ENCODE measurements around the gene WDR26. TPM values are rescaled to one million over a fixed set of nuclear protein-coding genes. Genes with fewer than 3 reads are reported as not detected.
A peak's percentile ranks its signal among the peaks of the same experiment; 100 is the strongest.

Gene WDR26
- total RNA-seq, 4 donors from 2014 or later = 61.5 to 78.7 (median 71.9) TPM

DNA sequence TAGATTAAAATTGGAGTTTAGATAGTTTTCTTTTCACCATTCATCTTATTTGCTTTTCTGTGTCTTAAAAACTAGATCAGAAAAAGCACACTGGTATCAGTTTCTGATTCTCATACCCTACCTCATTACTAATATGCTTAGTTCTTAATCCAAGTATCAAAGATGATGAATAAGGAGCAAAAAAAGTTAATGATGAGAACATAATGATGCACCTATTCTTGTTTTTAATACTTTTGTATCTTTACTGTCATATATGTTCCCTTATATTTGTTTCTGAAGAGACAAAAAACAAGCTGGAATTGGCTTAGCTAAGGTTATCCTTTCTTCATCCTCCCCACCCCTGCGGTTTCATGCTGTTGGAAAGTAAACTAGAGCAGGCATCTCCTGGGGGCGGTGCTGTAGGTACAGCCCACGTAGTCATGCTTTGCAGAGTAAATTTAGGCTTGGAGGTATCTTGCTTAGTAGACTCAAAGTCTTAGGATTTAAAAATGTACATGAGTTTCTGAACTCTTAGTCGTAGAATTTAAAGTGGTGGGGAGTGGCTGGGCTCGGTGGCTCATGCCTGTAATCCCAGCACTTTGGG is 61.5 kb downstream of the WDR26 start:
- 89 to 98% methylated on average over 5 of the region's 5 CpGs for WGBS, 2 donors
- Histone ChIP-seq H3K4me1 (no peaks in the 10 kb centered on the region), H3K9me3 (no peaks in the 10 kb centered on the region), H3K4me3 (no peak overlapping the region), H3K27me3 (no peaks in the 10 kb centered on the region), H3K36me3 (peaks cover 5 to 97% (median 24%) of the 10 kb centered on the region in 3 donors), H3K27ac (no peak overlapping the region)
- DNase-seq (ENCODE audit: low spot score in 2 of 2) = no peak
- TF ChIP-seq, protein P1, sequence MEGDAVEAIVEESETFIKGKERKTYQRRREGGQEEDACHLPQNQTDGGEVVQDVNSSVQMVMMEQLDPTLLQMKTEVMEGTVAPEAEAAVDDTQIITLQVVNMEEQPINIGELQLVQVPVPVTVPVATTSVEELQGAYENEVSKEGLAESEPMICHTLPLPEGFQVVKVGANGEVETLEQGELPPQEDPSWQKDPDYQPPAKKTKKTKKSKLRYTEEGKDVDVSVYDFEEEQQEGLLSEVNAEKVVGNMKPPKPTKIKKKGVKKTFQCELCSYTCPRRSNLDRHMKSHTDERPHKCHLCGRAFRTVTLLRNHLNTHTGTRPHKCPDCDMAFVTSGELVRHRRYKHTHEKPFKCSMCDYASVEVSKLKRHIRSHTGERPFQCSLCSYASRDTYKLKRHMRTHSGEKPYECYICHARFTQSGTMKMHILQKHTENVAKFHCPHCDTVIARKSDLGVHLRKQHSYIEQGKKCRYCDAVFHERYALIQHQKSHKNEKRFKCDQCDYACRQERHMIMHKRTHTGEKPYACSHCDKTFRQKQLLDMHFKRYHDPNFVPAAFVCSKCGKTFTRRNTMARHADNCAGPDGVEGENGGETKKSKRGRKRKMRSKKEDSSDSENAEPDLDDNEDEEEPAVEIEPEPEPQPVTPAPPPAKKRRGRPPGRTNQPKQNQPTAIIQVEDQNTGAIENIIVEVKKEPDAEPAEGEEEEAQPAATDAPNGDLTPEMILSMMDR (IDR thresholded peaks at IDR 0.05) = no peak
- no peak for TF ChIP-seq POLR2A (IDR thresholded peaks at IDR 0.05)
- no peak for TF ChIP-seq EP300 (IDR thresholded peaks at IDR 0.05)

DNA sequence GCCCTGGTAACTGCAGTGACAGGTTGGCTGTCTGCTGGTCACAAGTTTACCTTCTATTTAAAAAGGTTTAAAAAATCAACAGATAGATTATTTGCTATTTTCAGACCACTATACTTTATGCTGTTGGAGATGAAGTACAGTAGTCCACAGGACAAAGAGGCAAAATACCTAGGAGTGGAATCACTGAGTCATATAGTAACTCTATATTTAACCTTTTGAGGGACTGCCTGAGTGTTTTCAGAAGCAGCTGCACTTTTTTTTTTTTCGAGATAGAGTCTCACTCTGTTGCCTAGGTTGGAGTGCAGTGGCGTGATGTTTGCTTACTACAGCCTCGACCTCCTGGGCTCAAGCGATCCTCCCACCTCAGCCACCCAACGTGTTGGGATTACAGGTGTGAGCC is 66.2 kb downstream of the WDR26 start:
- TF ChIP-seq POLR2A (IDR thresholded peaks at IDR 0.05) (no peak), EP300 (IDR thresholded peaks at IDR 0.05) (no peak)

DNA sequence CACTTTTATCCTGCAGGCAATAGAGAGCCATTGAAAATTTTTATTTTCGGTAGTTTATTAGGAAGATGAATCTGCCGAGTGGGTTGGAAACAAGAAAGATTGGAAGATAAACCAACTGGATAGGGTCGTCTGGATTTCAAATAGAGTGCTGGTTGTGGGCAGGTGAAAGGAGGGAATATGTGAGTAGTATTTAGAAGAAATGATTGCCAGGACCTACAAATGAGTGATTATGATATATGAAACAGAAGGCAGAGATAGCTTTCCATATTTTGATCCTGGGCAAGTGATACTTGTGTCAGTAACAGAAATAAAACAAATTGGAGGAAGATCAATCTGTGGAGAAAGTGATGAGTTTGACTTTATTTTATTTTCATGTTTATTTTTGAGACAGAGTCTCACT is 75.4 kb downstream of the WDR26 start:
- no peaks in the 10 kb centered on the region for H3K9me3 ChIP-seq
- peaks cover 0 to 38% (median 2%) of the 10 kb centered on the region in 4 donors for H3K4me1 ChIP-seq
- no peak for DNase-seq (ENCODE audit: low spot score in 2 of 2)
- peaks cover 0 to 3% (median 0%) of the 10 kb centered on the region in 3 donors for H3K36me3 ChIP-seq
- WGBS, 2 donors = 79 to 82% methylated on average over 3 of the region's 3 CpGs
- H3K27ac ChIP-seq = no peak overlapping the region
- TF ChIP-seq, protein P1 (IDR thresholded peaks at IDR 0.05) = no peak
- TF ChIP-seq EP300 (IDR thresholded peaks at IDR 0.05) (no peak), POLR2A (IDR thresholded peaks at IDR 0.05) (no peak)
- H3K4me3 ChIP-seq = no peak overlapping the region
- H3K27me3 ChIP-seq = no peaks in the 10 kb centered on the region

More for the DNA sequence above, 66.2 kb downstream of the WDR26 start:
- no peaks in the 10 kb centered on the region for H3K27me3 ChIP-seq
- no peak overlapping the region for H3K27ac ChIP-seq
- no peak for DNase-seq (ENCODE audit: low spot score in 2 of 2)
- WGBS, 2 donors = 84 to 91% methylated on average over 5 of the region's 5 CpGs
- H3K4me1 ChIP-seq = no peaks in the 10 kb centered on the region
- H3K36me3 ChIP-seq = peaks cover 5 to 78% (median 17%) of the 10 kb centered on the region in 3 donors
- H3K9me3 ChIP-seq = no peaks in the 10 kb centered on the region
- H3K4me3 ChIP-seq = no peak overlapping the region

DNA sequence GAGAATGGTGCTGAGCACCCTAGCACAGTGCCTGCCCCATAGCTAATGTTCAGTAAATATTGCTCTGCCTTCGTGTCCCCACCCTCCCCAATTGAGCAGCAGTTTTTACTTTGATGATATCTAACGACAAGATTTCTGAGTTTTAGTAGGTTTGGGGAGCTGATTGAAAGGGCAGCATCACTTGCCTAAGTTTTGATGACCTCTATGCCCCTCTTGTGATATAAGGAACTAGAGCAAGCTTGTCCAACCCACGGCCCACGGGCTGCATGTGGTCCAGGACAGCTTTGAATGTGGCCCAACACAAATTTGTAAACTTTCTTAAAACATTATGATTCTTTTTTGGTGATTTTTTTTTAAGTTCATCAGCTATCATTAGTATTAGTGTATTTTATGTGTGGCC is 76.4 kb downstream of the WDR26 start:
- no peak for DNase-seq (ENCODE audit: low spot score in 2 of 2)
- TF ChIP-seq POLR2A (IDR thresholded peaks at IDR 0.05) (no peak), EP300 (IDR thresholded peaks at IDR 0.05) (no peak)
- TF ChIP-seq, protein P1 (IDR thresholded peaks at IDR 0.05) = no peak
- WGBS, 2 donors = 39 to 52% methylated on average over 4 of the region's 4 CpGs
- peak overlapping the region in 1 of 4 donors; percentile 55 for H3K4me3 ChIP-seq
- H3K4me1 ChIP-seq = peaks cover 0 to 38% (median 2%) of the 10 kb centered on the region in 4 donors
- H3K9me3 ChIP-seq = no peaks in the 10 kb centered on the region
- H3K27ac ChIP-seq = peak overlapping the region in 2 of 4 donors; percentile 93 to 95
- no peaks in the 10 kb centered on the region for H3K27me3 ChIP-seq
- peaks cover 0 to 3% (median 0%) of the 10 kb centered on the region in 3 donors for H3K36me3 ChIP-seq

DNA sequence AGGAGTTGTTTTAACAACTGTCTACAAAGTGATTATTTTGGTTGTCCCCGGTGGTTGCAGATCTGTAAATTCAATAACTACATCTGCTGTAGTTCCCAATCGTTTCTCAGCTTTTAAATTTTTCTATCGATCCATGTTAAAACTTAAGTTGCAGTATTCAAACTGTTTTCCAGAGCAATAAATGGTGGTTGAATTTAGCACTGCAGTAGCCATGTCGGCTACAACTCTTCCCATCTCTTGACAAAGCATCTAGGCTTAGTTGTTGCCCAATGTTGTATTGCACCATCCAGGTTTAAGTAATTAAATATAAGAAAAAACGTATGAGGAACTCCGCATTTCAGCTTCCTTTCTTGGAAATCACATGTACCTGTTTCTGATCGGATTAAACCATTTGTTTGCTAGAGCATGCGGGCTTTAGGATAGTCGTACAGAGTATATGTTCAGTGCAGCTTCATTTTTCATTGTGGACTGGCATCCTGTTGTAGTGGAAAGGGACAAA is 76.9 kb downstream of the WDR26 start:
- peak overlapping the region in 3 of 4 donors; percentile 91 to 95 (median 93) for H3K27ac ChIP-seq
- H3K9me3 ChIP-seq = no peaks in the 10 kb centered on the region
- peak in 1 of 2 donors; percentile 50 for DNase-seq (ENCODE audit: low spot score in 2 of 2)
- WGBS, 2 donors = 22 to 35% methylated on average over 9 of the region's 9 CpGs
- peak overlapping the region; percentile 55 to 93 (median 78) for H3K4me3 ChIP-seq
- peaks cover 0 to 38% (median 2%) of the 10 kb centered on the region in 4 donors for H3K4me1 ChIP-seq
- TF ChIP-seq EP300 (IDR thresholded peaks at IDR 0.05) (peak in 1 of 2 donors; percentile 43), POLR2A (IDR thresholded peaks at IDR 0.05) (no peak)
- TF ChIP-seq, protein P1 (IDR thresholded peaks at IDR 0.05) = peak in 1 of 5 experiments; percentile 34
- peaks cover 0 to 3% (median 0%) of the 10 kb centered on the region in 3 donors for H3K36me3 ChIP-seq
- no peaks in the 10 kb centered on the region for H3K27me3 ChIP-seq

Measured in tibial nerve (tissue), 4 donors.